Subcutaneous adipose tissue (tissue), 4 donors: ENCODE data around the gene KDM8. TPM values are rescaled to one million over a fixed set of nuclear protein-coding genes. Genes with fewer than 3 reads are reported as not detected.

Source experiments
- CTCF ChIP-seq: fragments of 450-650 bp; IDR thresholded peaks from one replicate; pipeline ENCODE4 v1.5.1; 2016; ENCODE audit warnings: low read depth, mild to moderate bottlenecking, control low read depth, antibody characterized with exemption, moderate library complexity
- total RNA-seq, 4 donors: library from RNA; depleted of rRNA; stranded (reverse); fragments of >200 nt; gene quantifications; one replicate each; pipeline ENCODE4 v1.1.0, GENCODE V29; 2016

The KDM8 gene
- total RNA-seq, 4 donors from 2014 or later = 2.7 to 5.5 (median 4.3) TPM

- TF ChIP-seq CTCF = no peak
These were observed 39.7 kb downstream of the KDM8 start for GRCh38 chr16:27242868-27243590.

- no peak for TF ChIP-seq CTCF
These were observed 40.5 kb downstream of the KDM8 start for GRCh38 chr16:27243725-27244362.

GRCh38 chr16:27244363-27244755, 41.0 kb downstream of the KDM8 start:
- TF ChIP-seq CTCF = no peak

- TF ChIP-seq CTCF = no peak
These were observed 42.2 kb downstream of the KDM8 start for GRCh38 chr16:27245276-27246172.

- no peak for TF ChIP-seq CTCF
These were observed 43.1 kb downstream of the KDM8 start for GRCh38 chr16:27246439-27246838.

- no peak for TF ChIP-seq CTCF
These were observed 44.7 kb downstream of the KDM8 start for GRCh38 chr16:27248036-27248435.
